ENCODE measurements around the gene PRMT5.

GRCh38 chr14:22897357-22897756 is 31.8 kb downstream of the PRMT5 start:
- no peak for TF ChIP-seq SUZ12 (IDR thresholded peaks at IDR 0.05; ENCODE audit: extremely low read depth, insufficient read depth, insufficient read length)
- TF ChIP-seq ZNF274 (IDR thresholded peaks at IDR 0.05; ENCODE audit: low read depth, low read length) = no peak
- TF ChIP-seq YY1 (IDR thresholded peaks at IDR 0.05; ENCODE audit: insufficient read depth, insufficient read length) = no peak

Measured in NT2/D1 (cell line).